Mammary epithelial cell (primary cell): Measurements from ENCODE around the gene TMEFF2.

Experiments used
- CTCF ChIP-seq, 2 donors: IDR thresholded peaks in 1 of 2; conservative IDR thresholded peaks in 1 of 2; 2 replicates each; pipeline ENCODE4 v1.5.1; 2011 to 2012; ENCODE audit warnings: inconsistent platforms in 2 of 2, low read length in 2 of 2, mild to moderate bottlenecking in 2 of 2, control low read depth in 1 of 2, low read depth in 1 of 2; ENCODE audit not compliant: insufficient read depth in 1 of 2; ENCODE audit errors: extremely low read depth in 1 of 2
- EZH2 ChIP-seq: IDR thresholded peaks from 2 replicates; pipeline ENCODE4 v1.6.1; 2012; ENCODE audit warnings: low read length, inconsistent platforms, borderline replicate concordance

GRCh38 chr2:192203876-192204275, 9.1 kb upstream of the TMEFF2 start:
- TF ChIP-seq CTCF (conservative IDR thresholded peaks at IDR 0.05 in 1 of 2, IDR thresholded peaks at IDR 0.05 in 1 of 2; ENCODE audit: extremely low read depth in 1 of 2, insufficient read depth in 1 of 2, low read depth in 1 of 2, low read length in 2 of 2) (no peak), EZH2 (no peak)
